GM21737 (cell line): ENCODE measurements around the gene PDZD8.
"Not testable (repeated sequence)": the region's sequence is repeated elsewhere in the genome, so short reads cannot be mapped to it uniquely, and the experiment has no call there.

Source experiments
- ATAC-seq: cut with Tn5 transposase; IDR thresholded peaks from one replicate; pipeline ENCODE4 v1.9.1; 2021; ENCODE audit warnings: mild to moderate bottlenecking, moderate library complexity; ENCODE audit not compliant: unreplicated experiment

PDZD8 gene

DNA sequence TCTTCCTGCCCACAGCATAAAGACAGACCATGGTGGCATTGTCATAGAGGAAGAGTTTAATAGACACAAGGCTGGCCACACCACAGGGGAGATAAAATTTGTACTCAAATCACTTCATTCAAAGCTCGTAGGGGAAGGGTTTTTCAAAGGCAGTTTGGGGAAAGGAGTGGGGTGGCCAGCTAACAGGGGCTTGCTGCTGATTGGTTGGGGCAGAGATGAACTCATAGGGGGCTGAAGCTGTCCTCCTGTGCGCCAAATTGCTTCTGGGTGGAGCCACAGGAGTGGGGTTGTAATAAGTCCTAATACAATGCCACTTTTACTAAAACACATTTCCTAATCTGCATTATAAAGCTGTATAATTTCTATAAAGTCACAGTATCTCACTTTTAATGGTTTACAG lies 22.5 kb downstream of the PDZD8 start:
- ATAC-seq = no peak

DNA sequence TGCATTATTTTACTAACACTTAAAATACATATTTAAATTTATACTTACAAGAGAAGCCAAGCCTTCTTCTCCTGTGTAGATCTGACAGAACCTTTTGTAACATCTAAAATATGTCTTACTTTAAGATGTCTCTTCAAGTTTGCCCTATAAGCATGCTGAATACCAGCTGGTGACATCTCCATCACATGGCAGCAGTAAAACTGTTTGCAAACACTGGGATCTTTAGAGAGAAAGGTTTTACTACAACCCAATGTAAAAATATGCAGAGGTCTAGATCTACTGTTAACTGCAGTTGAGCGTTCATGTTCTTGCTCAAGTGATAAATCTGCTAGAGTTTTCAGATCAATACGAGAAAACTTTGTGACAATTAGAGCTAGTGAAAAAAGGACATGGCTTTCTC lies 23.2 kb downstream of the PDZD8 start:
- ATAC-seq = no peak

DNA sequence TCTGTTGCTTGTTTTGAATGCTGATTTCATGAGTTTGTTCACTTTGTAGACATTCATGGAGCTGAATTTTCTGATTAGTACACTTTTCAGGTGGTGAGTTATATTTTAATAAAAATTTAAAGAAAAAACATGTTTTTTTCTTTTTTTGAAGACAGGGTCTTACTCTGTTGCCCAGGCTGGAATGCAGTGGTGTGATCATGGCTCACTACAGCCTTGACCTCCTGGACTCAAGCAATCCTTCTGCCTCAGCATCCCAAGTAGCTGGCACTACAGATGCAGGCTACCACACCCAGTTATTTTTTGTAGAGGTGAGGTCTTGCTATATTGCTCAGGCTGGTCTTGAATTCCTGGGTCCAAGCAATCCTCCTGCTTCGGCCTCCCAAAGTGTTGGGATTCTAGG lies 23.7 kb downstream of the PDZD8 start:
- ATAC-seq = no peak

DNA sequence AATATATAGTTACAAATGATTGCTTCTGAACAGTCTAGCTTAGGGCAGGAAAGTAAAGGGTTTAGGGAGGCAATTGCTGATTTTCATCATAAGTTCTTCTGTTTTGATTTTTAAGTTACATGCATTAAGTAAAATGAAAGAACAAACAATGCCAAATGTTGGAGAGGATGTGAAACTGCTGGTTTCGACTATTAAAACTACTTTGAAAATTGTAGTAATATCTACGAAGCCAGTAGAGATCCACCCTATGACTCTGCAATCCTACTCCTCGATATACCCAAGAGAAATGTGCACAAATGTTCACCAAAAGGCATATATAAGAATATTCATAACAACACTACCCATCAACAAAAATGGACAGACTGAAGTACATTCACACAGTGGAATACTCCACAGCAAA lies 24.3 kb downstream of the PDZD8 start:
- ATAC-seq = no peak

- ATAC-seq = no peak
Measured at GRCh38 chr10:117348236-117348635, 27.0 kb downstream of the PDZD8 start.

DNA sequence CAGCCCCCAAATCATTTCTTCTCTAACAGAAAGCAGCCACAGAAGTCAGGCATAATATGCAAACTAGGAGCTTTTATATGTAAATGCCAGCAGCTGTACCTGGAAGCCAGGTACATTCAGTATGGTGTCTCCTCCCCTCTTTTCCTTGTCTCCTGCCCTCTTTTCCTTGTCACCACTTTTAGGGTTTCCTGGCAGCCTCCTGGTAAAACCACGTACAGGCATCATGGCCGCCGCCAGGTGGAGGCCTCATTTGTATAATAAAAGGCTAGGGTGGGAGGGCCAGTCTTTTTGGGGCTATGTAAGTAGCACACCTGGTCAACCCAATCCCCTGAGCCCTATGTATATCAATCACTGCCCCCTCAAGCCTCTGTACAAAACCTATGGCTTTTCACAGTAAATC lies 28.7 kb downstream of the PDZD8 start:
- no peak for ATAC-seq

GRCh38 chr10:117345143-117345542 lies 30.1 kb downstream of the PDZD8 start:
- no peak for ATAC-seq

- peak; percentile 7 for ATAC-seq
Measured at GRCh38 chr10:117342641-117343040, 32.6 kb downstream of the PDZD8 start.

DNA sequence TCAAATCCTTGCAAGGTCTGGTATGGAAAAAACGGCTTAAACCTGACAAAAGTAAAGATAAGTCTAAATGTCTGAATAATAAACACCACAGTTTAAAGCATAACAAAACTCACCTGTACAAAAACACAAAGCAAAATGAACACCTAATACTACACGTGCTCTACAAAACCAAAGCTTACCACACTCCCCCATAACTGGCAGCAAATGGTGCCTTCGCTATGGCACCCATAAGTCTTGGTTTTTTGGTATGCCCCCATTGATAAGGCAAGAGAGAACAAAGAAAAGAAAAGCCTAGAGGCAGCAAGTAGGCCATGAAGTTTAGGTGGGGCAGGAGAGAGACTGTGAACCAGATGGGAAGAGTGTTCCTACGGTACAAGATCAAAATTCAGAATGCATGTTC lies 34.2 kb downstream of the PDZD8 start:
- ATAC-seq = no peak

DNA sequence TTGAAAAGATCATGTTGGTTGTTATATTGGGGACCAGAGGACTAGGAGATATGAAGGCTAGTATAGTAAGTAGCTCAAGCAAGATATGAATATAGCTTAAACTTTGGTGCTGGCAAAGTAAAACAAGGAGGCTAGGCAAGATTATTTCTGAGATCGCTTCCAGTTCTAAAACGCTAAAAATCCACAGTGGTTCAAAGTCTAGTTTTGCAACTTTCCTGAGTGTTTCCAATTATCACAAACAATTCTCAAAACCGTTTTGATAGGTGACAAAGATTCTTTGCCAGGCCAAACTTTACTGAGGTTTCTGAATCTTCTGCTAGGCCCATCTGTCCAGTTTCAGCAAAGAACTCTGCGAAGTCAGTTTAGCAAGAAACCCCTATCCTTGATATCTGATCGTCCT lies 35.3 kb downstream of the PDZD8 start:
- no peak for ATAC-seq

DNA sequence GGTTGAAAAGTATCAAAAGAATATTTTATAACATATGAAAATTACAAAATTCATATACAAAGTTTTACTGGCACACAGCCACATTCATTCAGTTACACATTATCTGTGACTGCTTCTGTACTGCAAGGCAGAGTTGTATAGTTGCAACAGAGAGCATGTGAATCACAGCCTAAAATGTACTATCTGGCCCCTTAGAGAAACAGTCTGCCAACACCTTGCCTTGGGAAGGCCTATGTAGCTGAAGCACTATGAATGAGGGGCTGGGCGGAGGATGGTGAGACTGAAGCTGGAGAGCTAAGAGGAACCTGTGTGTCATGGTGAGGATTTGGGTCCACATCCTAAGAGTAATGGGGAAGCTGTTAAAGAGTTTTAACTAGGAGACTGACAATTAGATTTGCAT lies 35.7 kb downstream of the PDZD8 start:
- no peak for ATAC-seq

DNA sequence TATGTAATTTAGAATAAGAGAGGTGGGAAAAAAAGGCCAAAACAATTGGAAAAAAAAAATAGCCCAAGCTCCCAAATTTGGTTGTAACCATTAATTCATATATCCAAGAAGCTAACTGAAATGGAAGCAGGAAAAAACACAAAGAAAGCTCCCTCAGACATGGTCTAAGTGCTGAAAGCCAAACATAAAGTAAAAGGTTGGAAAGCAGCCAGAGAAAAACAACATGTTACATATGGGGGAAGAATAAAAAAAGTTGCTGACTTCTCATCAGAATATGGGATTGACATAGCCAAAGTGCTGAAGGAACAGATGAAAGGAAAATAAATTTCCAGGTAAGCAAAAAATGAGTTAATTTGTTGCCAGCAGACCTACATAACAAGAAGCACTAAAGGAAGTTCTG lies 40.3 kb downstream of the PDZD8 start:
- ATAC-seq = no peak

GRCh38 chr10:117334066-117334465 lies 41.2 kb downstream of the PDZD8 start:
- ATAC-seq = no peak

GRCh38 chr10:117327262-117327661 lies 48.0 kb downstream of the PDZD8 start:
- no peak for ATAC-seq

- ATAC-seq = no peak
Measured at GRCh38 chr10:117324367-117324766, 50.9 kb downstream of the PDZD8 start.

DNA sequence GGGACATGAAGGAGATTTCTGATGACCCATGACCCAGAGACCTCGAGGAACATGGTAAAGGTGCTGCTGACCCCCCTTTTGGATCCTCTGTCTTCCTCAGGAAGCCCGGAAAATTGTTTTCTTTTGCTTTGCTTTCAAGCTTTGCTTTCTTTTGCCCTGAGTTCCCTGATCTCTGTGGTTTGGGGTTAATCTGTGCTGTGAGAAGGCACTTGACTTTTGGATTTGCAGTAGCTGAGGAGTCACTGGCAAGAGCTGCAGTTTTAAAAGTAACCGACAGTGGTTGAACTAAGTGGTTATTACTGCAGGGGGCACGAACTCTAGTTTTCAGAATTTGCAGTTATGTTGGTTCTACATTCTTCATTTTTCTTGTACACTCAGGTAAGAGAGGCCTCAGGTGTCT lies 53.0 kb downstream of the PDZD8 start:
- no peak for ATAC-seq

- ATAC-seq = no peak
Measured at GRCh38 chr10:117320050-117320665, 55.1 kb downstream of the PDZD8 start.

DNA sequence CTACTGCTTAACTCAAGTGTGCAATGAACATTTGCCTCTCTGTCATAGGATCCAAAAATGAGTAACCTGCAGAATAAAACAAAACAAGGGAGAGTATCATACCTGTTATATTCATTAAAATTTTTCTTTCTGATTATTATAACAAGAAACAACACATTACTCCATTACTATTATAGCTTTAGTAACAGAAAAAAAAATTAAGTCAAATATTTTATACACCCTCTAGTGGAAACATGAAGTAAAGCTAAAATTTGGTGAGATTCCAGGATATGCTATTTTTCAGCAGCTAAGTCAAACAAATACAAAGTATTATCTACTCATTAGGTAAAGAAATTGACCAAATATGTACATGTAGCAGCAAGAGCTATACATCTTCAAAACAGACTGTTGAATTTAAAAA lies 56.3 kb downstream of the PDZD8 start:
- ATAC-seq = no peak

- no peak for ATAC-seq
Measured at GRCh38 chr10:117316701-117317100, 58.5 kb downstream of the PDZD8 start.

GRCh38 chr10:117313641-117314040 lies 61.6 kb downstream of the PDZD8 start:
- no peak for ATAC-seq

DNA sequence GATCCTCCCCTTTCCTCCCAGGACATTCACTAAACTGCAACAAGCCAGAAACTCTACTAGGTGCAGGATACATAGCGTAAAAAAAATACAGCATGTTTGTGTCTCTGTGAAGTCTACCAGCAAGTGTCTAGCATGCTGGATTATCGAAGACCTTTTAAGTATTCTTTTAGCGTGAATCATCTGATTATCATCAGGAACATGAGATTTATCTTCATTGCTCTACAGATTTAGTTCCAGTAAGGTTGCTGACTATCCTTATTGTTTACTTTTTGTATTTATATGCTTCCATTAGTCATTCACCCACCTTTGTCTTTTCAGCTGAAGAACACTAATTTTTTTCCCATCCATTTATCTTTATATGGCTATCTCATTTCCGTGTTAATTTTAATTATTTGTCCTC lies 62.8 kb downstream of the PDZD8 start:
- no peak for ATAC-seq

- no peak for ATAC-seq
Measured at GRCh38 chr10:117311261-117311660, 64.0 kb downstream of the PDZD8 start.

GRCh38 chr10:117306674-117307073 lies 68.6 kb downstream of the PDZD8 start:
- ATAC-seq = no peak

DNA sequence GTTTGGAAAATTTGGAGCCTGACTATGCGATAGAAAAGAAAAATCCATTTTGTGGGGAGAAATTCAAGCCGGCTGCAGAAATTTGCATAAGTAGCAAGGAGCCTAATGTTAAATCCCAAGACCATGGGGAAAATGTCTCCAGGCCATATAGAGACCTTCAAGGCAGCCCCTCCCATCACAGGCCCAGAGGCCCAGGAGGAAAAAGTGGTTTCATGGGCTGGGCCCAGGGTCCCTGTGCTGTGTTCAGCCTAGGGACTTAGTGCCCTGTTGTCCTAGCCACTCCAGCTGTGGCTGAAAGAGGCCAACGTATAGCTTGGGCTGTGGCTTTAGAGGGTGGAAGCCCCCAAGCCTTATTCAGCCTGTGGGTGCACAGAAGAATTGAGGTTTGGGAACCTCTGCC lies 71.8 kb downstream of the PDZD8 start:
- ATAC-seq = not testable (repeated sequence)
